Measurements from ENCODE around the gene KRTCAP3. TPM values are rescaled to one million over a fixed set of nuclear protein-coding genes. Genes with fewer than 3 reads are reported as not detected.
A peak's percentile ranks its signal among the peaks of the same experiment; 100 is the strongest.

The KRTCAP3 gene
- total and polyA plus RNA-seq, 5 experiments from 2014 or later = 3.1 to 23.7 (median 3.9) TPM

- ATAC-seq = no peak
- Mint-ChIP-seq H3K27ac (peak overlapping the region in 5 of 10 donors; percentile 67 to 89 (median 81)), H3K4me3 (no peak overlapping the region), H3K4me1 (peaks cover 14 to 41% (median 31%) of the 10 kb centered on the region in 4 donors), H3K27me3 (peaks cover 22 to 43% (median 36%) of the 10 kb centered on the region in 5 donors), H3K36me3 (no peaks in the 10 kb centered on the region), H3K9me3 (no peaks in the 10 kb centered on the region)
- no peak for DNase-seq
- POLR2A ChIA-PET = no interaction called here
Observed at GRCh38 chr2:27492557-27492956, 50.4 kb downstream of the KRTCAP3 start.

- no peaks in the 10 kb centered on the region for H3K9me3 Mint-ChIP-seq
- DNase-seq (no peak), ATAC-seq (no peak)
- no peaks in the 10 kb centered on the region for H3K36me3 Mint-ChIP-seq
- peaks cover 12 to 37% (median 29%) of the 10 kb centered on the region in 4 donors for H3K4me1 Mint-ChIP-seq
- POLR2A ChIA-PET = no interaction called here
- peak overlapping the region in 4 of 10 donors; percentile 8 to 64 (median 58) for H3K27ac Mint-ChIP-seq
- H3K27me3 Mint-ChIP-seq = peaks cover 27 to 57% (median 44%) of the 10 kb centered on the region in 5 donors
- H3K4me3 Mint-ChIP-seq = peak overlapping the region in 9 of 10 donors; percentile 41 to 70 (median 57)
Observed at GRCh38 chr2:27493948-27494283, 51.7 kb downstream of the KRTCAP3 start.

Other genes with a start within 250 kb of the KRTCAP3 start
- 100 to 1,000 TPM; 105 TPM for gene ATRAID, start 230.3 kb upstream of the KRTCAP3 start, total RNA-seq
- gene ATRAID, start 230.3 kb upstream of the KRTCAP3 start, polyA plus RNA-seq = 100 to 1,000 TPM; 299 to 388 (median 360) TPM
- 10 to 100 TPM; 39.1 to 39.5 TPM for gene SLC5A6, start 230.1 kb upstream of the KRTCAP3 start, total RNA-seq
- 10 to 100 TPM; 14.3 to 17.8 (median 17.2) TPM for gene SLC5A6, start 230.1 kb upstream of the KRTCAP3 start, polyA plus RNA-seq
- gene CAD, start 225.0 kb upstream of the KRTCAP3 start, total RNA-seq = 10 to 100 TPM; 52.8 to 59.7 TPM
- gene CAD, start 225.0 kb upstream of the KRTCAP3 start, polyA plus RNA-seq = 10 to 100 TPM; 18.0 to 31.9 (median 27.7) TPM
- gene SLC30A3, start 179.3 kb upstream of the KRTCAP3 start, total RNA-seq = not detected
- under 1 TPM in 1 of 3 donors, not detected in 2; 0.13 TPM for gene SLC30A3, start 179.3 kb upstream of the KRTCAP3 start, polyA plus RNA-seq
- not detected for gene DNAJC5G, start 166.9 kb upstream of the KRTCAP3 start, total RNA-seq
- gene DNAJC5G, start 166.9 kb upstream of the KRTCAP3 start, polyA plus RNA-seq = not detected
- gene TRIM54, start 160.0 kb upstream of the KRTCAP3 start, total RNA-seq = under 1 TPM in 1 of 2 experiments, not detected in 1; 0.19 TPM
- gene TRIM54, start 160.0 kb upstream of the KRTCAP3 start, polyA plus RNA-seq = not detected
- 1 to 10 TPM; 5.9 to 6.9 TPM for gene UCN, start 133.9 kb upstream of the KRTCAP3 start, total RNA-seq
- gene UCN, start 133.9 kb upstream of the KRTCAP3 start, polyA plus RNA-seq = 1 to 10 TPM in 2 of 3 donors, under 1 TPM in 1; 0.54 to 1.3 (median 1.2) TPM
- gene MPV17, start 119.3 kb upstream of the KRTCAP3 start, total RNA-seq = 100 to 1,000 TPM; 109 to 111 TPM
- 100 to 1,000 TPM; 110 to 135 (median 124) TPM for gene MPV17, start 119.3 kb upstream of the KRTCAP3 start, polyA plus RNA-seq
- gene GTF3C2, start 85.6 kb upstream of the KRTCAP3 start, total RNA-seq = 100 to 1,000 TPM in 1 of 2 experiments, 10 to 100 TPM in 1; 96.5 to 105 TPM
- gene GTF3C2, start 85.6 kb upstream of the KRTCAP3 start, polyA plus RNA-seq = 10 to 100 TPM; 26.2 to 46.1 (median 31.3) TPM
- 10 to 100 TPM; 54.9 to 55.5 TPM for gene EIF2B4, start 72.0 kb upstream of the KRTCAP3 start, total RNA-seq
- gene EIF2B4, start 72.0 kb upstream of the KRTCAP3 start, polyA plus RNA-seq = 10 to 100 TPM; 26.4 to 41.2 (median 30.0) TPM
- 100 to 1,000 TPM; 121 to 122 TPM for gene SNX17, start 71.8 kb upstream of the KRTCAP3 start, total RNA-seq
- 100 to 1,000 TPM; 200 to 217 (median 215) TPM for gene SNX17, start 71.8 kb upstream of the KRTCAP3 start, polyA plus RNA-seq
- 10 to 100 TPM; 18.6 to 18.8 TPM for gene ZNF513, start 61.6 kb upstream of the KRTCAP3 start, total RNA-seq
- 1 to 10 TPM; 2.0 to 6.0 (median 2.5) TPM for gene ZNF513, start 61.6 kb upstream of the KRTCAP3 start, polyA plus RNA-seq
- 10 to 100 TPM; 46.3 to 48.4 TPM for gene PPM1G, start 32.8 kb upstream of the KRTCAP3 start, total RNA-seq
- 10 to 100 TPM; 57.1 to 85.2 (median 66.1) TPM for gene PPM1G, start 32.8 kb upstream of the KRTCAP3 start, polyA plus RNA-seq
- 100 to 1,000 TPM; 118 TPM for gene NRBP1, start 13.8 kb upstream of the KRTCAP3 start, total RNA-seq
- gene NRBP1, start 13.8 kb upstream of the KRTCAP3 start, polyA plus RNA-seq = 100 to 1,000 TPM in 1 of 3 donors, 10 to 100 TPM in 2; 73.4 to 107 (median 78.8) TPM
- gene IFT172, start 47.4 kb downstream of the KRTCAP3 start, total RNA-seq = 10 to 100 TPM; 32.2 to 40.6 TPM
- 1 to 10 TPM; 1.1 to 4.9 (median 3.4) TPM for gene IFT172, start 47.4 kb downstream of the KRTCAP3 start, polyA plus RNA-seq
- not detected for gene FNDC4, start 52.8 kb downstream of the KRTCAP3 start, total RNA-seq
- gene FNDC4, start 52.8 kb downstream of the KRTCAP3 start, polyA plus RNA-seq = under 1 TPM in 2 of 3 donors, not detected in 1; 0.09 to 0.15 TPM
- not detected for gene GCKR, start 54.5 kb downstream of the KRTCAP3 start, total RNA-seq
- gene GCKR, start 54.5 kb downstream of the KRTCAP3 start, polyA plus RNA-seq = not detected
- 10 to 100 TPM; 68.1 to 73.5 TPM for gene ZNF512, start 140.7 kb downstream of the KRTCAP3 start, total RNA-seq
- gene ZNF512, start 140.7 kb downstream of the KRTCAP3 start, polyA plus RNA-seq = 10 to 100 TPM; 35.3 to 58.9 (median 50.1) TPM
- 1 to 10 TPM; 1.6 to 1.8 TPM for gene CCDC121, start 186.6 kb downstream of the KRTCAP3 start, total RNA-seq
- 1 to 10 TPM in 1 of 3 donors, under 1 TPM in 2; 0.38 to 1.8 (median 0.99) TPM for gene CCDC121, start 186.6 kb downstream of the KRTCAP3 start, polyA plus RNA-seq
- gene GPN1, start 186.7 kb downstream of the KRTCAP3 start, total RNA-seq = 10 to 100 TPM; 26.4 to 27.1 TPM
- gene GPN1, start 186.7 kb downstream of the KRTCAP3 start, polyA plus RNA-seq = 10 to 100 TPM; 57.1 to 70.4 (median 61.3) TPM
- 10 to 100 TPM; 49.7 to 52.0 TPM for gene SUPT7L, start 221.2 kb downstream of the KRTCAP3 start, total RNA-seq
- gene SUPT7L, start 221.2 kb downstream of the KRTCAP3 start, polyA plus RNA-seq = 10 to 100 TPM; 17.0 to 23.3 (median 19.9) TPM
- 10 to 100 TPM; 27.4 to 28.5 TPM for gene SLC4A1AP, start 221.5 kb downstream of the KRTCAP3 start, total RNA-seq
- gene SLC4A1AP, start 221.5 kb downstream of the KRTCAP3 start, polyA plus RNA-seq = 10 to 100 TPM; 25.3 to 28.6 (median 27.6) TPM

All from naive thymus-derived CD8-positive, alpha-beta T cell (primary cell).